NCI-H128 (cell line): ENCODE data around the gene LAD1.

Source experiments
- DNase-seq: peaks from one replicate; lab custom pipeline; 2025; ENCODE audit not compliant: unreplicated experiment; lab: John Stamatoyannopoulos, UW

Gene LAD1

DNA sequence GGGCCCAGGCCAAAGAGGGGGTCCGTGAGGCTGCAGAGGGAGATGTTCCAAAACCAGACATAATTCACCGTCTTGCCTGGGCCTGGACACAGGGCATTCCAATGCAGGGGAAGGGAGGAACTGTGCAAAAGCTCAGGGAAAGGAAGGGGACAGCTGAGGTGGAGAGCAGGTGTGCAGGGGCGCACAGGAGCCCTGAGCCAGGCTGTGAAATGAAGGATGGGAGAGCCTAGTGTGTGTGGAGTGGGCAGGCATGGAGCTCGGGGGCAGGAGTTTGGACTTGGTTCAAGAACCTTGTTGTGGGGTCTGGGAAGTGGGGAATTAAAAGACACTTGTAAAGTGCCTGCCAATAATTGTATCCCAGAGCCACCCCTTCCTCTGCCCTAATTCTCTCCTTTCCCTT, 20.1 kb upstream of the LAD1 start:
- no peak for DNase-seq

- no peak for DNase-seq
These were observed 19.3 kb upstream of the LAD1 start for GRCh38 chr1:201418461-201418860.

- no peak for DNase-seq
These were observed 15.1 kb upstream of the LAD1 start for GRCh38 chr1:201414051-201414738.

DNA sequence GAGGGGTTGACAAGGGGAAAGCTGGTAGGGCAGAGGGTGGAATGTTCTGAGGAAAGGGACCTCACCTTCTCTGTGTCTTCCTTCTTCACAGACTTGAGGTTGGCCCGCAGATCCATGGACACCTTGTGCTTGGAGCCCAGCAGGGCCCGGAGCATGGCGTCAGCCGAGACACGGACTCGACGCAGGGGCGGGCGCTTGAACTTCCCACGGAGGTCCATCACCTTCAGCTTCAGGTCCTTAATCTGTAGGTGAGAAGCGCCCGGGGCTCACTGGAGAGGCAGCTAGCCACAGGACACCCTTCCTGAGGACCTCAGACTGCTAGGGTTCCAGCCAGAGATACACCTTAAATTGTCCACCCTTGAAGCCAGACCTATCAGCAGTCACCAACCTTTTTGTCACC, 12.2 kb upstream of the LAD1 start:
- no peak for DNase-seq

- DNase-seq: no peak
These were observed 10.3 kb upstream of the LAD1 start for GRCh38 chr1:201409440-201409839.

GRCh38 chr1:201408834-201409200, 9.7 kb upstream of the LAD1 start:
- DNase-seq: no peak

- DNase-seq: peak; percentile 62
These were observed 9.2 kb upstream of the LAD1 start for GRCh38 chr1:201408176-201408833.

- DNase-seq: no peak
These were observed 7.8 kb upstream of the LAD1 start for GRCh38 chr1:201406831-201407406.

- DNase-seq: no peak
These were observed 6.3 kb upstream of the LAD1 start for GRCh38 chr1:201405484-201405831.

DNA sequence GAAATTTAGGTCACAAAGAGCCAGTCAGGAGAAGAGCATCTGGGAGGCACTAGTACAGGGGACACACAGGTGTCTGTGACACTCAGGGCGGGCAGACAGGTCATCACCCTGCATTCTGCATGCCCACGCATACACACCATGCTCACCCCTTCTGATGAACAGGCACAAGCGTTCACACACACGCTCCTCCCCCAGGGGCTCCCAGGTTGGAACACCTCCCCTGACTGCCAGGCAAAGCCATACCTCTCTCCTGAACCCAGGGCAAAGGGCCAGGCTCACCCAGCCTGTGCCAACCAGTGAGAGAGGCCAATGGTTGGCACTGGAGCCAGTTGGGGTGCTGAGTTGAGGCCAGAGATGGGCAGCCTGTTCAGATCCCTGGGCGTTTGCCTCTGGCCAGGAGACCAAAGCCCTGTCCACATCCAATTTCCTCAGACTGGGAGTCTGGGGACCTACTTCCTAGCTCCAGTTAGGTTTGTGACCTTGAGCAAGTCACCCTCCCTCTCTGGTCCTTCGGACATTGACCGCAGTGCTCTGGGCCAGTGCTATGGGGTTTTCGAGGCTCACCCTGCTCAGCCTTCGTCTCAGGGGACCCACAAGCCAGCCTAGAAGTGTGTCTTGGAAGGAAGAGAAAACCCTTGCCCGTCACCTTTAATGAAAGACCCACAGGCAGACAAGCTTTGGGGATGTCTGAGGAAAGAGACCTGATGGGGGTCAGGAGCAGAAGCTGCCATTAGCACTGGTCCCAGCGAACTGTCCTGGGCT, 5.8 kb upstream of the LAD1 start:
- DNase-seq: no peak

DNA sequence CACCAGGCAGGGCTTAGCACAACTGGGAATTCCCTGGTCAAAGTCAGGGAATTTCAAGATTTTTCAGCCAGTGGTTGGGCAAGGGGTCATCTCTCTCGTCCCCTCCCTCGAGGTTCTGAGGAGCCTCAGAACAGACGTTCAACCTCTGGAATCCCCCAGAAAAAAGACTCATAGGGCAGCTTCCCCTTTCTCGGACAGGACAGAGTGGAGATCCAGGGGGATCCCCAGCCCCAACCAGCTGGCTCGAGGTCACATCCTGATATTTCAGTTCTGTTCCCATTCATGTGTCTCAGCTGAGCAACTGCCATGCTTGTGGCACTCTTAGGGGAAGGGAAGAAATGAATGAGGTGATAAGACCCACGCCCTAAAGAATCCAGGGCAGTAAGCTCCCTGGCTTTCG, 4.9 kb upstream of the LAD1 start:
- DNase-seq: no peak

GRCh38 chr1:201403359-201403758, 4.2 kb upstream of the LAD1 start:
- DNase-seq: no peak

- DNase-seq: no peak
These were observed 2.6 kb upstream of the LAD1 start for GRCh38 chr1:201401700-201402099.

GRCh38 chr1:201400852-201401230, 1.7 kb upstream of the LAD1 start:
- no peak for DNase-seq

- DNase-seq: no peak
These were observed 1.2 kb upstream of the LAD1 start for GRCh38 chr1:201400212-201400851.

- no peak for DNase-seq
These were observed 415 bp upstream of the LAD1 start for GRCh38 chr1:201399352-201400126.

GRCh38 chr1:201397675-201398074, 1.4 kb downstream of the LAD1 start:
- no peak for DNase-seq

DNA sequence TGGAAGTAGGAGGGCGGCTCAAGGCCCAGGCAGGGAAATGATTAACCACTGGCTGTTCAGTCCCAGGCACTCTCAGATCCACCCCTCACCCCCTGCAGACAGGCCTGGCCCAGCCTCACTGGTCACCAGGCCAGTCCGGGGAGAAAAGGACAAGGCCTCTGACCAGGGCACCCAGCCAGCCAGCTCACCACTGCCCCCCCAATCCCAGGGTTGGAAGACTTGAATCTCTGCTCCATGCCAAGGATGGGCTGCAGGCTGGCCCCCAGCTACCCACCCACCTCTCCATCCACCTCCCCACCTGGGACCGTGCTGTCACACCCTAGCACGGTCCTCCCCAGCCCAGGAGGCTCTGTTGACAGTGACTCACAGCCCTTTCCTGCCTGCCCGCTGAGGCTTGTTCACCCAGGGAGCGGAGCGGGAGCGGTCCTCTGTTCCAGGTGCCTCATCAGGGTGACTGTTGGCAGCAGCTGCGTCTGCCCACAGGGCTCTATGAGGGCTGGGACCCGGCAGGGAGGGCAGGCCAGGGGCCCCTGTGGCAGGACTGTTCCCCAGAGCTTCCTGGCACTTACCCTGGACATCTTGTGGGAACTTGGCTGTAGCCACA, 2.2 kb downstream of the LAD1 start:
- no peak for DNase-seq

DNA sequence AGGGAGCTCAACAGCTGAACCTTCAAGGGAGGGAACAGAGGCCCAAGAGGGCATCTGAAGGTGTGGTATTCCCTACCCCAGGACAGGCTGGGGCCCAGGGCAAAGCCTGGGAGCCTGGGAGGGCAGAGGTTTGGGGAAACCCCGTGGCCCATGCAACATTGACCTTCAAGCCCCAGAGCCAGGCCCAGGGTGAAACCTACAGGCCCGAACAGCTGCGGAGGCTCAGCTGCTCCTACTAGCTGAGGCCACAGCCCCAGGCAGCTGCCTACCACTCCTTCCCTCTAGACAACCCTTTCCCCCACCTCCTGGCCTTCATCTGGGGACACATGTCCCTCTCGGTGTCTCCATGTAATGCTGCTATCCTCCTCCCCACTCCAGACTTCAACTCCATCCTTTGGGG, 3.2 kb downstream of the LAD1 start:
- DNase-seq: no peak

- DNase-seq: no peak
These were observed 4.5 kb downstream of the LAD1 start for GRCh38 chr1:201394591-201394990.
